ENCODE data around the gene SPTBN2. TPM values are rescaled to one million over a fixed set of nuclear protein-coding genes. Genes with fewer than 3 reads are reported as not detected.
A peak's percentile ranks its signal among the peaks of the same experiment; 100 is the strongest.

The SPTBN2 gene
- 23.1 and 27.4 TPM in 2 replicates for total RNA-seq
- 6.0 and 15.0 TPM in 2 replicates for polyA plus RNA-seq

DNA sequence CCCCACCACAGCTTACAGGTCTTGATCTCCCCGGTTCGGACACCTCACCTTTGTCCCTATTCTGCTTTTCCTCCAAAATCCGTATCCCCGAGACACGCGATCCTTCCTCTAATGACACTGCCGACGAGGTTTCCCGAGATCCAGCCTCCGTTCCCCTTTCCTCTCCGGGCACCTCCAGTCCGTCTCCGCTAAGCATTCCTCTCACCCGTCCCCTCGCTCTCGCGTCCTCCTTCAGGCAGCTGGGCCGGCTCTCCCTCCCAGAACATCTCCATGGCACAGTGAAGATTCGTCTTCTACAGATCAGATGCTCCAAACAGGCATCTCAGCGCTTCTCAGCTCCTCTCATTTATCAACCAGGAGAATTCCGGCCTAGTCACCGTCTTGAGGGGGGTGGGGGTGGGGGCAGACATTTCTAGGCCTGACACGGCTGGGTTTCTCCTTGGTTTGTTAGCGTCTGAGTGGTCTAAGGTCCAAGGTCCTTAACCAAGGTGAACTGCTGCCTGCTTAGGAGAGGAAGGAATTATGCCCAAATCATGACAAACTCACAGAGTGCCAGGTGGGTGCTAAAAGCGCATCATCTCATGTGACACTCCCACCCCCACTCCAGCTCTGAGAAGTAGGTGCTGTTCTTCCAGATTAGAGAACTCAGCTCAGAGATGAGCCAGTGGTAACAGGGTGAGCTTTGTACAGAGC, at the start of gene SPTBN2:
SPTBN2 (minus strand) TSS at position 524 of the 693 bp plus-strand sequence. CDS start 7,976 bp downstream, outside the sequence.
- H3K27me3 ChIP-seq, result peaks cover 65% of the 10 kb centered on the region
- H3K4me1 ChIP-seq (ENCODE audit: low read depth), result peaks cover 12% of the 10 kb centered on the region
- no peaks in the 10 kb centered on the region for H3K9me3 ChIP-seq (ENCODE audit: low read depth)
- peak within 1 kb of the TSS; percentile 47 for H3K4me3 ChIP-seq
- TF ChIP-seq, protein P1, sequence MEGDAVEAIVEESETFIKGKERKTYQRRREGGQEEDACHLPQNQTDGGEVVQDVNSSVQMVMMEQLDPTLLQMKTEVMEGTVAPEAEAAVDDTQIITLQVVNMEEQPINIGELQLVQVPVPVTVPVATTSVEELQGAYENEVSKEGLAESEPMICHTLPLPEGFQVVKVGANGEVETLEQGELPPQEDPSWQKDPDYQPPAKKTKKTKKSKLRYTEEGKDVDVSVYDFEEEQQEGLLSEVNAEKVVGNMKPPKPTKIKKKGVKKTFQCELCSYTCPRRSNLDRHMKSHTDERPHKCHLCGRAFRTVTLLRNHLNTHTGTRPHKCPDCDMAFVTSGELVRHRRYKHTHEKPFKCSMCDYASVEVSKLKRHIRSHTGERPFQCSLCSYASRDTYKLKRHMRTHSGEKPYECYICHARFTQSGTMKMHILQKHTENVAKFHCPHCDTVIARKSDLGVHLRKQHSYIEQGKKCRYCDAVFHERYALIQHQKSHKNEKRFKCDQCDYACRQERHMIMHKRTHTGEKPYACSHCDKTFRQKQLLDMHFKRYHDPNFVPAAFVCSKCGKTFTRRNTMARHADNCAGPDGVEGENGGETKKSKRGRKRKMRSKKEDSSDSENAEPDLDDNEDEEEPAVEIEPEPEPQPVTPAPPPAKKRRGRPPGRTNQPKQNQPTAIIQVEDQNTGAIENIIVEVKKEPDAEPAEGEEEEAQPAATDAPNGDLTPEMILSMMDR (IDR thresholded peaks at IDR 0.05; ENCODE audit: low read depth, low read length), result no peak
- no peak within 1 kb of the TSS for H3K27ac ChIP-seq
- peak; percentile 22 to 30 for DNase-seq (ENCODE audit: low read depth in 1 of 2, low spot score in 1 of 2)
- H3K36me3 ChIP-seq, result no peaks in the 10 kb centered on the region

- TF ChIP-seq, protein P1 (IDR thresholded peaks at IDR 0.05; ENCODE audit: low read depth, low read length), result no peak
- H3K27me3 ChIP-seq, result no peaks in the 10 kb centered on the region
- no peak overlapping the region for H3K4me3 ChIP-seq
- no peaks in the 10 kb centered on the region for H3K9me3 ChIP-seq (ENCODE audit: low read depth)
- H3K36me3 ChIP-seq, result no peaks in the 10 kb centered on the region
- no peak overlapping the region for H3K27ac ChIP-seq
- H3K4me1 ChIP-seq (ENCODE audit: low read depth), result no peaks in the 10 kb centered on the region
- peak in 1 of 2 donors; percentile 9 for DNase-seq (ENCODE audit: low read depth in 1 of 2, low spot score in 1 of 2)
Measured at GRCh38 chr11:66768818-66769217, 39.8 kb upstream of the SPTBN2 start.

DNA sequence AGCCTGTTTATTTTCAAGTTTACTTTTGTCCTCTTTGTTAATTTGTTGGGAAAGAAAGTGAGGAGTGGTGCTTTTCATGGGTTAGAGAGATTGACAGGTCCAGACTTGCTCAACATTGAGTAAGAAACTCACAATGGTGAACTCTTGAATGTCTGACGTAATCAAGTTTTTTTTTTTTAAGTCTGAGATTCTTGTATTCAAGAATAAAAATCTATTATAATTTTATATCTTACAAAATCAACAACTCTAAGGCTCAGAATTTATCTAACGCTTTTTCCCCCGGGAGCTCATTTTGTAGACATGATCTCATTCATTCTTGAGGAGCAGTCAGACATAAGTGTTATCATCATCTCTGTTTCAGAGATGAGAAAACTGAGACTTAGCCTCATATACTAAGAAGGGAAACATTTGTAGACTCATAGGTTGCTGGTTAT, 39.1 kb upstream of the SPTBN2 start:
- H3K27ac ChIP-seq, result no peak overlapping the region
- H3K4me1 ChIP-seq (ENCODE audit: low read depth), result no peaks in the 10 kb centered on the region
- peak in 1 of 2 donors; percentile 51 for DNase-seq (ENCODE audit: low read depth in 1 of 2, low spot score in 1 of 2)
- no peaks in the 10 kb centered on the region for H3K27me3 ChIP-seq
- H3K4me3 ChIP-seq, result no peak overlapping the region
- TF ChIP-seq, protein P1 (IDR thresholded peaks at IDR 0.05; ENCODE audit: low read depth, low read length), result no peak
- no peaks in the 10 kb centered on the region for H3K36me3 ChIP-seq
- H3K9me3 ChIP-seq (ENCODE audit: low read depth), result no peaks in the 10 kb centered on the region

- Histone ChIP-seq H3K36me3 (no peaks in the 10 kb centered on the region), H3K27ac (no peak overlapping the region), H3K4me1 (ENCODE audit: low read depth) (no peaks in the 10 kb centered on the region), H3K9me3 (ENCODE audit: low read depth) (no peaks in the 10 kb centered on the region), H3K27me3 (no peaks in the 10 kb centered on the region), H3K4me3 (no peak overlapping the region)
- no peak for DNase-seq (ENCODE audit: low read depth in 1 of 2, low spot score in 1 of 2)
- TF ChIP-seq, protein P1 (IDR thresholded peaks at IDR 0.05; ENCODE audit: low read depth, low read length), result no peak
Measured at GRCh38 chr11:66767666-66768065, 38.6 kb upstream of the SPTBN2 start.

GRCh38 chr11:66766681-66767080, 37.7 kb upstream of the SPTBN2 start:
- TF ChIP-seq, protein P1 (IDR thresholded peaks at IDR 0.05; ENCODE audit: low read depth, low read length), result no peak
- DNase-seq (ENCODE audit: low read depth in 1 of 2, low spot score in 1 of 2), result no peak

More at GRCh38 chr11:66766681-66767080, 37.7 kb upstream of the SPTBN2 start:
- H3K9me3 ChIP-seq (ENCODE audit: low read depth), result no peaks in the 10 kb centered on the region
- H3K27ac ChIP-seq, result no peak overlapping the region
- H3K36me3 ChIP-seq, result no peaks in the 10 kb centered on the region
- no peaks in the 10 kb centered on the region for H3K4me1 ChIP-seq (ENCODE audit: low read depth)
- H3K4me3 ChIP-seq, result no peak overlapping the region
- H3K27me3 ChIP-seq, result no peaks in the 10 kb centered on the region
